ENCODE data around the gene BMERB1. TPM values are rescaled to one million over a fixed set of nuclear protein-coding genes. Genes with fewer than 3 reads are reported as not detected.
"Not testable (repeated sequence)": the region's sequence is repeated elsewhere in the genome, so short reads cannot be mapped to it uniquely, and the experiment has no call there.

BMERB1 gene
- total RNA-seq, 1 donor from 2014 or later = 20.1 TPM

- H3K27me3 ChIP-seq (ENCODE audit: insufficient read depth, low read length) = peaks cover 4% of the 10 kb centered on the region
- peaks cover 5% of the 10 kb centered on the region for H3K27me3 Mint-ChIP-seq (ENCODE audit: low read depth, unreplicated experiment)
- no peak overlapping the region for H3K27ac Mint-ChIP-seq (ENCODE audit: unreplicated experiment)
- no peaks in the 10 kb centered on the region for H3K9me3 ChIP-seq (ENCODE audit: insufficient read depth, low read depth, low read length)
- H2AFZ ChIP-seq (ENCODE audit: low read depth, low read length) = no peak overlapping the region
- DNase-seq (ENCODE audit: low read depth) (no peak), FAIRE-seq (no peak)
- H3K4me2 ChIP-seq (ENCODE audit: low read length) = no peak overlapping the region
- no peak overlapping the region for H3K27ac ChIP-seq (ENCODE audit: low read depth, low read length)
- TF ChIP-seq EZH2 (IDR thresholded peaks at IDR 0.05; ENCODE audit: insufficient read depth, low read length) = no peak
- no peak for TF ChIP-seq CTCF (IDR thresholded peaks at IDR 0.05; ENCODE audit: insufficient read depth, low read depth, low read length)
- H3K4me3 Mint-ChIP-seq (ENCODE audit: unreplicated experiment) = no peak overlapping the region
- no peaks in the 10 kb centered on the region for H3K36me3 Mint-ChIP-seq (ENCODE audit: low read depth, unreplicated experiment)
- H3K79me2 ChIP-seq (ENCODE audit: insufficient read depth, low read length) = no peaks in the 10 kb centered on the region
- H3K9me3 Mint-ChIP-seq (ENCODE audit: unreplicated experiment) = no peaks in the 10 kb centered on the region
- H4K20me1 ChIP-seq (ENCODE audit: insufficient read depth, low read length) = no peaks in the 10 kb centered on the region
- no peak overlapping the region for H3K4me3 ChIP-seq (ENCODE audit: insufficient read depth, low read depth, low read length)
- no peaks in the 10 kb centered on the region for H3K4me1 ChIP-seq (ENCODE audit: insufficient read depth, low read length)
- no peaks in the 10 kb centered on the region for H3K36me3 ChIP-seq (ENCODE audit: insufficient read depth, low read length)
- no peak overlapping the region for H3K9ac ChIP-seq (ENCODE audit: low read length)
- H3K4me1 Mint-ChIP-seq (ENCODE audit: low read depth, unreplicated experiment) = no peaks in the 10 kb centered on the region
Measured at GRCh38 chr16:15403392-15403995, 30.9 kb upstream of the BMERB1 start.

GRCh38 chr16:15404091-15404490 lies 30.3 kb upstream of the BMERB1 start:
- not testable (repeated sequence) for H3K27me3 ChIP-seq (ENCODE audit: insufficient read depth, low read length); H3K27me3 Mint-ChIP-seq (ENCODE audit: low read depth, unreplicated experiment); H2AFZ ChIP-seq (ENCODE audit: low read depth, low read length); H3K9ac ChIP-seq (ENCODE audit: low read length); H3K4me1 Mint-ChIP-seq (ENCODE audit: low read depth, unreplicated experiment); H3K27ac Mint-ChIP-seq (ENCODE audit: unreplicated experiment); H3K36me3 Mint-ChIP-seq (ENCODE audit: low read depth, unreplicated experiment); H3K4me3 ChIP-seq (ENCODE audit: insufficient read depth, low read depth, low read length); H3K9me3 Mint-ChIP-seq (ENCODE audit: unreplicated experiment); H3K9me3 ChIP-seq (ENCODE audit: insufficient read depth, low read depth, low read length); H3K4me1 ChIP-seq (ENCODE audit: insufficient read depth, low read length); FAIRE-seq; H3K27ac ChIP-seq (ENCODE audit: low read depth, low read length); DNase-seq (ENCODE audit: low read depth); H3K36me3 ChIP-seq (ENCODE audit: insufficient read depth, low read length); H3K4me2 ChIP-seq (ENCODE audit: low read length); H3K4me3 Mint-ChIP-seq (ENCODE audit: unreplicated experiment); H4K20me1 ChIP-seq (ENCODE audit: insufficient read depth, low read length); H3K79me2 ChIP-seq (ENCODE audit: insufficient read depth, low read length)

- no peak overlapping the region for H3K9ac ChIP-seq (ENCODE audit: low read length)
- FAIRE-seq = no peak
- H3K9me3 Mint-ChIP-seq (ENCODE audit: unreplicated experiment) = no peaks in the 10 kb centered on the region
Measured at GRCh38 chr16:15404792-15405191, 29.6 kb upstream of the BMERB1 start.

GRCh38 chr16:15407756-15408155 lies 26.6 kb upstream of the BMERB1 start:
- not testable (repeated sequence) for H3K9me3 Mint-ChIP-seq (ENCODE audit: unreplicated experiment); H3K4me1 Mint-ChIP-seq (ENCODE audit: low read depth, unreplicated experiment); DNase-seq (ENCODE audit: low read depth); H3K27ac ChIP-seq (ENCODE audit: low read depth, low read length); H4K20me1 ChIP-seq (ENCODE audit: insufficient read depth, low read length); H3K36me3 ChIP-seq (ENCODE audit: insufficient read depth, low read length); H3K9me3 ChIP-seq (ENCODE audit: insufficient read depth, low read depth, low read length); H2AFZ ChIP-seq (ENCODE audit: low read depth, low read length); H3K27ac Mint-ChIP-seq (ENCODE audit: unreplicated experiment); H3K79me2 ChIP-seq (ENCODE audit: insufficient read depth, low read length); H3K4me3 ChIP-seq (ENCODE audit: insufficient read depth, low read depth, low read length); H3K36me3 Mint-ChIP-seq (ENCODE audit: low read depth, unreplicated experiment); H3K9ac ChIP-seq (ENCODE audit: low read length); H3K4me2 ChIP-seq (ENCODE audit: low read length); H3K4me1 ChIP-seq (ENCODE audit: insufficient read depth, low read length); H3K27me3 ChIP-seq (ENCODE audit: insufficient read depth, low read length); FAIRE-seq; H3K27me3 Mint-ChIP-seq (ENCODE audit: low read depth, unreplicated experiment); H3K4me3 Mint-ChIP-seq (ENCODE audit: unreplicated experiment)

More at GRCh38 chr16:15404792-15405191, 29.6 kb upstream of the BMERB1 start:
- Histone ChIP-seq H2AFZ (ENCODE audit: low read depth, low read length) (no peak overlapping the region), H3K27ac (ENCODE audit: low read depth, low read length) (no peak overlapping the region), H3K4me2 (ENCODE audit: low read length) (no peak overlapping the region), H3K4me3 (ENCODE audit: insufficient read depth, low read depth, low read length) (no peak overlapping the region), H3K79me2 (ENCODE audit: insufficient read depth, low read length) (no peaks in the 10 kb centered on the region), H3K27me3 (ENCODE audit: insufficient read depth, low read length) (no peaks in the 10 kb centered on the region), H3K36me3 (ENCODE audit: insufficient read depth, low read length) (no peaks in the 10 kb centered on the region), H3K9me3 (ENCODE audit: insufficient read depth, low read depth, low read length) (no peaks in the 10 kb centered on the region), H4K20me1 (ENCODE audit: insufficient read depth, low read length) (no peaks in the 10 kb centered on the region), H3K4me1 (ENCODE audit: insufficient read depth, low read length) (no peaks in the 10 kb centered on the region)
- TF ChIP-seq CTCF (IDR thresholded peaks at IDR 0.05; ENCODE audit: insufficient read depth, low read depth, low read length) (no peak), EZH2 (IDR thresholded peaks at IDR 0.05; ENCODE audit: insufficient read depth, low read length) (no peak)
- Mint-ChIP-seq H3K4me3 (ENCODE audit: unreplicated experiment) (no peak overlapping the region), H3K27ac (ENCODE audit: unreplicated experiment) (no peak overlapping the region), H3K36me3 (ENCODE audit: low read depth, unreplicated experiment) (no peaks in the 10 kb centered on the region), H3K27me3 (ENCODE audit: low read depth, unreplicated experiment) (no peaks in the 10 kb centered on the region), H3K4me1 (ENCODE audit: low read depth, unreplicated experiment) (no peaks in the 10 kb centered on the region)
- no peak for DNase-seq (ENCODE audit: low read depth)

- FAIRE-seq; H3K36me3 Mint-ChIP-seq (ENCODE audit: low read depth, unreplicated experiment): not testable (repeated sequence)
Measured at GRCh38 chr16:15409476-15409875, 24.9 kb upstream of the BMERB1 start.

More at GRCh38 chr16:15409476-15409875, 24.9 kb upstream of the BMERB1 start:
- not testable (repeated sequence) for H3K4me1 ChIP-seq (ENCODE audit: insufficient read depth, low read length); H3K4me3 ChIP-seq (ENCODE audit: insufficient read depth, low read depth, low read length); H3K27me3 ChIP-seq (ENCODE audit: insufficient read depth, low read length); H3K9me3 ChIP-seq (ENCODE audit: insufficient read depth, low read depth, low read length); H3K79me2 ChIP-seq (ENCODE audit: insufficient read depth, low read length); H2AFZ ChIP-seq (ENCODE audit: low read depth, low read length); H4K20me1 ChIP-seq (ENCODE audit: insufficient read depth, low read length); H3K27ac Mint-ChIP-seq (ENCODE audit: unreplicated experiment); H3K9ac ChIP-seq (ENCODE audit: low read length); H3K9me3 Mint-ChIP-seq (ENCODE audit: unreplicated experiment); H3K4me1 Mint-ChIP-seq (ENCODE audit: low read depth, unreplicated experiment); DNase-seq (ENCODE audit: low read depth); H3K27ac ChIP-seq (ENCODE audit: low read depth, low read length); H3K4me2 ChIP-seq (ENCODE audit: low read length); H3K27me3 Mint-ChIP-seq (ENCODE audit: low read depth, unreplicated experiment); H3K36me3 ChIP-seq (ENCODE audit: insufficient read depth, low read length); H3K4me3 Mint-ChIP-seq (ENCODE audit: unreplicated experiment)

All from astrocyte (in vitro differentiated cells and primary cell).